Measurements from ENCODE around the gene S100A1. TPM values are rescaled to one million over a fixed set of nuclear protein-coding genes. Genes with fewer than 3 reads are reported as not detected.

The S100A1 gene
- total RNA-seq, 1 experiment from 2014 or later = not detected

GRCh38 chr1:153642161-153642560, 13.9 kb downstream of the S100A1 start:
- Histone ChIP-seq H2BK20ac (ENCODE audit: low read depth, low read length, poor library complexity, severe bottlenecking) (no peak overlapping the region), H3K56ac (ENCODE audit: insufficient read length, low read depth, low read length) (no peak overlapping the region), H2BK12ac (ENCODE audit: insufficient read length, low read depth, low read length) (no peak overlapping the region), H2AK5ac (ENCODE audit: insufficient read length, low read length) (no peak overlapping the region), H3K18ac (ENCODE audit: insufficient read length, low read depth, low read length) (no peak overlapping the region), H3K79me1 (ENCODE audit: insufficient read depth, low read depth, low read length, poor library complexity, severe bottlenecking) (peaks cover 4% of the 10 kb centered on the region), H3T11ph (ENCODE audit: low read length) (no peak overlapping the region), H3K14ac (ENCODE audit: insufficient read depth, low read length) (no peak overlapping the region), H4K91ac (ENCODE audit: insufficient read length, low read depth, low read length) (no peak overlapping the region), H3K23ac (ENCODE audit: insufficient read length, low read depth, low read length) (no peak overlapping the region), H2BK5ac (ENCODE audit: insufficient read length, low read length) (no peak overlapping the region), H2BK120ac (ENCODE audit: low read depth, low read length, poor library complexity, severe bottlenecking) (no peak overlapping the region), H3K79me2 (ENCODE audit: insufficient read depth, low read length) (no peaks in the 10 kb centered on the region), H3K4me2 (ENCODE audit: insufficient read depth, insufficient read length, low read length) (no peak overlapping the region), H3K4ac (ENCODE audit: low read depth, low read length) (no peak overlapping the region), H3K27ac (ENCODE audit: insufficient read length, low read depth, low read length) (no peak overlapping the region), H2AFZ (ENCODE audit: low read length) (no peak overlapping the region), H3K27me3 (ENCODE audit: insufficient read depth, low read length) (no peaks in the 10 kb centered on the region), H4K5ac (ENCODE audit: insufficient read length, low read depth, low read length) (no peak overlapping the region), H3K9ac (ENCODE audit: extremely low read depth, insufficient read length, low read length) (no peak overlapping the region), H4K20me1 (ENCODE audit: control insufficient read depth, insufficient read depth, insufficient read length) (no peaks in the 10 kb centered on the region), H3K9me3 (ENCODE audit: control insufficient read depth, low read depth, low read length) (no peaks in the 10 kb centered on the region), H2BK15ac (ENCODE audit: low read depth, low read length) (no peak overlapping the region), H3K23me2 (ENCODE audit: insufficient read length, low read depth, low read length, poor library complexity, severe bottlenecking) (no peaks in the 10 kb centered on the region), H4K8ac (replicated peaks; ENCODE audit: insufficient read length, low read depth, low read length) (no peak overlapping the region), H3K4me1 (ENCODE audit: insufficient read depth, low read length) (no peaks in the 10 kb centered on the region)
- DNase-seq = no peak
- no CpG with 5 or more reads among the region's 11 CpGs for WGBS (ENCODE audit: extremely low coverage, insufficient read length, low lambda C conversion rate)
- peaks cover 56 to 95% (median 87%) of the 10 kb centered on the region in 3 experiments; a peak in 6 of 7 replicates for H3K36me3 Mint-ChIP-seq (ENCODE audit: insufficient read depth in 1 of 3, low read depth in 3 of 3)
- H3K27me3 Mint-ChIP-seq (ENCODE audit: low read depth) = no peaks in the 10 kb centered on the region
- TF ChIP-seq CTCF (conservative IDR thresholded peaks at IDR 0.05) = no peak
- no peak overlapping the region for H3K4me3 Mint-ChIP-seq
- H3K4me1 Mint-ChIP-seq = peaks cover under 1 to 1% of the 10 kb centered on the region in 2 experiments; a peak in 3 of 4 replicates
- no peaks in the 10 kb centered on the region for H3K9me3 Mint-ChIP-seq
- no peak overlapping the region for H3K27ac Mint-ChIP-seq

Data from H9 (cell line).